Lower leg skin (tissue), 4 donors: ENCODE results near the gene ANGPTL7. TPM values are rescaled to one million over a fixed set of nuclear protein-coding genes. Genes with fewer than 3 reads are reported as not detected.
A peak's percentile ranks its signal among the peaks of the same experiment; 100 is the strongest.

Source experiments
- DNase-seq, 2 donors: peaks; one replicate each; pipeline ENCODE4 v3.0.0-alpha.2; 2019; ENCODE audit warnings: low spot score in 2 of 2
- H3K4me3 ChIP-seq: fragments of 200-600 bp; sonication (generic); 2 replicates; pipeline ENCODE4 v1.5.1; 2017; ENCODE audit warnings: mild to moderate bottlenecking, low read depth; ENCODE audit not compliant: poor library complexity, severe bottlenecking
- POLR2A ChIP-seq, 2 donors: fragments of 450-650 bp; IDR thresholded peaks; one replicate each; pipeline ENCODE4 v1.6.1; 2016 to 2017; ENCODE audit warnings: antibody characterized with exemption in 2 of 2, mild to moderate bottlenecking in 1 of 2, moderate library complexity in 1 of 2
- WGBS, 2 donors: methylation state at CpG; one replicate each; pipeline ENCODE4 v1.1.5; 2018; 5-methylcytosine and 5-hydroxymethylcytosine counted together
- intact Hi-C: fragments of 100-400 bp; cut with DNase I; formaldehyde crosslinking; loops from one replicate; pipeline ENCODE4 v1.15.0; 2023; ENCODE audit warnings: low total_unique reads
- total RNA-seq, 4 donors: library from RNA; depleted of rRNA; stranded (reverse); fragments of >200 nt; gene quantifications; one replicate each; pipeline ENCODE4 v1.1.0, GENCODE V29; 2016
- TF ChIP-seq, protein P1 (sequence below), 3 donors: fragments of 450-650 bp; IDR thresholded peaks; one replicate each; pipeline ENCODE4 v1.5.1; 2016; ENCODE audit warnings: antibody characterized with exemption in 3 of 3, mild to moderate bottlenecking in 3 of 3, moderate library complexity in 2 of 3

Gene ANGPTL7
- total RNA-seq, 4 donors from 2014 or later, result 1.3 to 16.6 (median 2.9) TPM

DNA sequence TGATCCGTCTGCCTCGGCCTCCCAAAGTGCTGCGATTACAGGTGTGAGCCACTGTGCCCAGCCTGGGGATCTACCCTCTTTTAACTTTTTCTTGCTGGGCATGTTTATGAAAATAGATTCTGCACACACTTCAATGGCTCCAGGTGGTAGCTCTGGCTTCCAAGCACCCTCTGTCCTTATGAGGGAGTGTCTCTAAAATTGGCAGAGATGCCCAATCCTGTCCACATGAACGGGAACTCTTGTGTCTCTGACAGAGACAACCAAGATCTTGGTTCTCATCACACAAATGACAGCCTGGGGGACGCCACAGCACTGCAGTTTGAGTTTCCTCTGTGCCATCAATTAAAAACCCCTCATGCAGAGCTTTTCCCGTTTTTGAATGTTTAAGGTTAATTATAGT is 43.4 kb upstream of the ANGPTL7 start:
- no peak for DNase-seq
- WGBS, 2 donors, result 84 to 85% methylated on average over 6 of the region's 6 CpGs

DNA sequence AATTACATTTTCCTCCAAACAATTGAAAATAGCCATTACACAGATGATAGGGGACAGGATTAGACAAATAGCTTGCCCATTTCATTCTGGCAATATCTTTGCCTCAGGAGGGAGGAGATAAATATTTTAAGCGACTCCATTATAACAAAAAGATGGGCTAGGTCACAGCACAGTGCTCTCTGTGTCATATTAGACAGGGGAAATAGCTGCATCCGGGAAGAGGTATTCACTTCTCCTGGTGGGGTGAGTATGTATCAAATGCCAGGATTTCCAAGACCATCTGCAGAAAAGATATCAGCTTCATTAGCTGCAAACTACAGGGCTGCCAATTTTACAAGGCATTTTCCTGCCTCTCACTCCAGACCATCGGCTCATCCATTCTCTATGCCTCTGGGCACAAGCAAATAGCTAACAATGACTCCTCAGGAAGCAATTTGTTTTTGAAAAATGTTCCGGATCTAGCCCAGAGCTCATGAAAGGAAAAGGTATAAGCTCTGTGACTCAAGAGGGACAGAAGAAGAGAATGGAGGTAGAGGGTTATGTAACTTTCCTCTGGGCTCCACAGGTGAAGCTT is 41.9 kb upstream of the ANGPTL7 start:
- WGBS, 2 donors, result 58 to 62% methylated on average over 4 of the region's 4 CpGs
- intact Hi-C loops, result no loop called here
- TF ChIP-seq POLR2A (IDR thresholded peaks at IDR 0.05), result no peak
- TF ChIP-seq, protein P1, sequence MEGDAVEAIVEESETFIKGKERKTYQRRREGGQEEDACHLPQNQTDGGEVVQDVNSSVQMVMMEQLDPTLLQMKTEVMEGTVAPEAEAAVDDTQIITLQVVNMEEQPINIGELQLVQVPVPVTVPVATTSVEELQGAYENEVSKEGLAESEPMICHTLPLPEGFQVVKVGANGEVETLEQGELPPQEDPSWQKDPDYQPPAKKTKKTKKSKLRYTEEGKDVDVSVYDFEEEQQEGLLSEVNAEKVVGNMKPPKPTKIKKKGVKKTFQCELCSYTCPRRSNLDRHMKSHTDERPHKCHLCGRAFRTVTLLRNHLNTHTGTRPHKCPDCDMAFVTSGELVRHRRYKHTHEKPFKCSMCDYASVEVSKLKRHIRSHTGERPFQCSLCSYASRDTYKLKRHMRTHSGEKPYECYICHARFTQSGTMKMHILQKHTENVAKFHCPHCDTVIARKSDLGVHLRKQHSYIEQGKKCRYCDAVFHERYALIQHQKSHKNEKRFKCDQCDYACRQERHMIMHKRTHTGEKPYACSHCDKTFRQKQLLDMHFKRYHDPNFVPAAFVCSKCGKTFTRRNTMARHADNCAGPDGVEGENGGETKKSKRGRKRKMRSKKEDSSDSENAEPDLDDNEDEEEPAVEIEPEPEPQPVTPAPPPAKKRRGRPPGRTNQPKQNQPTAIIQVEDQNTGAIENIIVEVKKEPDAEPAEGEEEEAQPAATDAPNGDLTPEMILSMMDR (IDR thresholded peaks at IDR 0.05), result no peak
- H3K4me3 ChIP-seq, result no peak overlapping the region
- no peak for DNase-seq

More for the DNA sequence above, 43.4 kb upstream of the ANGPTL7 start:
- intact Hi-C loops, result no loop called here
- TF ChIP-seq, protein P1 (IDR thresholded peaks at IDR 0.05), result no peak
- no peak for TF ChIP-seq POLR2A (IDR thresholded peaks at IDR 0.05)
- H3K4me3 ChIP-seq, result no peak overlapping the region

DNA sequence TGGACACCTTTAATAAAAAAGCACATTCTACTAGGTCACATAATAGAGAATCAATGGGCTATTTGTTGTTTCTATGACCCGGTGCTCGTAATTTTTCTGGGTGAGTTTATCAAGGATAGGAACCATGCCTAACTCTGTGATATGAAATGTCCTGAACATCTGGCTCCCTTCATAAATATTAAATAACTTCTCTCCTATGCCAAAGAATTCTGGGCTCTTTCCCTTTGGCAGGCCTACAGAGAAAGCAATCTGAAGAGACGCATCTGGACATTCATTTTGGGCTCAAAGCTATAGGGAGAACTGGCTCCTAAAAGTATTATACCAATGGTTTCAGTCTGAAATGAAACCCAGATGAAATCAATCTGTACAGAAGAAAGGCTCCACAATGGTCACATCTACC is 38.8 kb upstream of the ANGPTL7 start:
- DNase-seq, result no peak
- TF ChIP-seq, protein P1 (IDR thresholded peaks at IDR 0.05), result no peak
- TF ChIP-seq POLR2A (IDR thresholded peaks at IDR 0.05), result no peak
- WGBS, 2 donors, result 82 to 85% methylated on average over 3 of the region's 3 CpGs
- H3K4me3 ChIP-seq, result no peak overlapping the region
- intact Hi-C loops, result no loop called here

DNA sequence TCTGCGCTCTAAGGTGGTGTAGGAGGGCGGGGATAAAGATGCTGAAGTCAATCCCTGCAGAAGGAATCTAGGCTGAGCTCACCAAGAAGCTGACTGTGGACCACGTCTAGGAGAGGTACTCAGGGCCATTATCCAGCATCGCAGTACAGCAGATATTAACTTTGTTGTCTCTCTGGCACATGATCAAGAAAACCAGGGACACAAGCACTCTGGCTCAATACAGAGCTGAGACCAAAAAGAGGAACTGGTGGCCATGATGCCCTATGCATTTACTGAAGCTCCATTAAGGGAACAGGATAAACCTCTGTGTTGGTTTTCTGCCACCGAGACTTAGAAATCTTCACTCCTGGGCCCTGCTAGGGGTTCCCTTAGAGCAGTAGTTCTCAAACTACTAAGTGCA is 38.0 kb upstream of the ANGPTL7 start:
- TF ChIP-seq POLR2A (IDR thresholded peaks at IDR 0.05), result no peak
- TF ChIP-seq, protein P1 (IDR thresholded peaks at IDR 0.05), result no peak
- intact Hi-C loops, result no loop called here
- DNase-seq, result no peak
- no peak overlapping the region for H3K4me3 ChIP-seq
- WGBS, 2 donors, result 87 to 89% methylated on average over 5 of the region's 5 CpGs

DNA sequence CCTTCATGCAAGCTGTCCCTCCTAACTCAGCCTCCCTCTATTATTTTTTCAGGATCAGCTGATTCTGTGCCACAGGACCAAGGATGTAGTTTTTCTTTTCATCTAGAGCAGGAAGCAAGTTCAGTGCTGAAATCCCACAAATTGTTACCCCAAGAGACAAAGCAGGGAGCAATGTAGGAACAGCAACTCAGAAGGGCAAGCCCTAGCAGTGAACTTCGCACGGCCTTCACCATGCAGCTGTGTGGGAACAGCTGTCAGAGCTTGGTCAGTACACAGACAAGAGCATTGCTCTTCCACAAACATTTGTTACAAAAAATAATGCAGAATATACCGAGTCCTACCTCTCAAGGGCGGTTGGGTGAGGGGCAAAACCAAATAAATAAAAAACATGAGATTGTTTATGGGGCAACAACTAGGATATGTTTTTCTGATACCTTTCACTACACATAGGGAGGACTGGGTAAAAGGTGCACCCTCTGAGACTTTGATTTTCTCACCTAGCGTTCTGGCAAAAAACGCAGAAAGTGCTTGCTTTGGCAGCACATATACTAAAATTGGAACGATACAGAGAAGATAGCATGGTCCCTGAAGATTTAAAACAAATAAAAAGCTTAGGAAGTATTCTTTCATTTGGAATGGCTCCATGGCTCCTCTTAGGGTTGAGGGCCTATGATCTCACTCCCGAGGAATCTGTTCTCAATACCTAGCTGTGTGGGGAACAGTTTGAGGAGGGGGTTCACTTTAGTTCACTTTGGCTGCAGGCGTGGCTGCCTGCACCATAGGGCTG is 37.1 kb upstream of the ANGPTL7 start:
- no peak for TF ChIP-seq POLR2A (IDR thresholded peaks at IDR 0.05)
- TF ChIP-seq, protein P1 (IDR thresholded peaks at IDR 0.05), result no peak
- 83 to 89% methylated on average over 9 of the region's 9 CpGs for WGBS, 2 donors
- intact Hi-C loops, result no loop called here
- H3K4me3 ChIP-seq, result no peak overlapping the region
- peak in 1 of 2 donors; percentile 13 for DNase-seq
